ENCODE results near the gene C5AR2.

GRCh38 chr19:47319923-47320871 lies 11.8 kb upstream of the C5AR2 start:
- TF ChIP-seq, protein P1, sequence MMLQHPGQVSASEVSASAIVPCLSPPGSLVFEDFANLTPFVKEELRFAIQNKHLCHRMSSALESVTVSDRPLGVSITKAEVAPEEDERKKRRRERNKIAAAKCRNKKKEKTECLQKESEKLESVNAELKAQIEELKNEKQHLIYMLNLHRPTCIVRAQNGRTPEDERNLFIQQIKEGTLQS (IDR thresholded peaks at IDR 0.05) = no peak
- TF ChIP-seq CTCF (IDR thresholded peaks at IDR 0.05; ENCODE audit: low read depth, low read length, missing input control) (no peak), REST (IDR thresholded peaks at IDR 0.05) (no peak), YY1 (IDR thresholded peaks at IDR 0.05) (no peak), EGR1 (IDR thresholded peaks at IDR 0.05; ENCODE audit: low read depth in 2 of 2) (no peak), RAD21 (IDR thresholded peaks at IDR 0.05) (no peak), GABPA (IDR thresholded peaks at IDR 0.05 in 1 of 2, conservative IDR thresholded peaks at IDR 0.05 in 1 of 2) (no peak), SP1 (IDR thresholded peaks at IDR 0.05) (no peak), TAF1 (conservative IDR thresholded peaks at IDR 0.05) (no peak), NR2F2 (IDR thresholded peaks at IDR 0.05) (no peak), FOXA2 (IDR thresholded peaks at IDR 0.05) (no peak)
- TF ChIP-seq, protein P2, sequence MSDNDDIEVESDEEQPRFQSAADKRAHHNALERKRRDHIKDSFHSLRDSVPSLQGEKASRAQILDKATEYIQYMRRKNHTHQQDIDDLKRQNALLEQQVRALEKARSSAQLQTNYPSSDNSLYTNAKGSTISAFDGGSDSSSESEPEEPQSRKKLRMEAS (IDR thresholded peaks at IDR 0.05) = no peak

All from liver (tissue), 3 donors.